ENCODE data around the gene PRKAG2.

DNA sequence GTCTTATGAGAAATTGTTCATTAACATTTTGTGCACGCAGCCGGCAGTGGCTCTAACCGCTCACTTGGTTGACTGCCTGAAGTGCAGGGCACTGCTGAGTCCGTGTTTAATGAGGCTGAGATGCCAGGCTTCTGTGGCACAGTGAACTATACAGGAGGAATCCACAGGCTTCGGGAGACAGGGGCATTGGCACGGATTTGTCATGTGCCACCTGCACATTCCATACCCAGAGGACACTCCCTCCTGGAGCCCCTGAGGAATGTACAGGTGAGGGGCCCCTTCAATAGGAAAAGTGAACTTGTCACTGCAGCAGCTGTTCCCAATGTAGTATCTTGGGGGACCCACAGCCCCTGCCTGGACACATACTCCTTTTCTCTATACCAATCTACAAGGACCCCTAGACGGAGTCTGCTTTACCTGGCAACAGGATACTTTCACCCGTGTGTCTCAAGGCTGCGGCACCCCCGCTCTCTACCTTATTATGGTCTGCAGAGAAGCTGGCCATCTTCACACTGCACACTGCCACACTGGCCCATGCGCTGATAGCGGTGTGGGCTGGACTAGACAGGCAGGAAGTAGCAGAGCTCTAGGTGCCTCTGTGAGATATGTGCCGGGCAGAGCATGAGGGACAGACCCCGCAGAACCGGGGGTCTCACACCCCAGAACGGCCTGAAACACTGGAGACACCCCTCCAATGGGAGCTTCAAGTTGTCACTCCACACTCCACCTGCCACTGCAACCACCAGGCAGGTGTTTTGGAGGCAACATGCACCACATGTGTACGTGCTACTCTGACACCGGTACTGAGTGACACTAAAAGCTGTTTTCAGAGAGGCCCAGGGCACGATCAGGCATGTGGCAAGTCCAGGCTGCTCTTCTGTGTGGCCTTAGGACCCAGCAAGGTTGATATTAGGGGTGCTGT lies 285.8 kb downstream of the PRKAG2 start:
- TF ChIP-seq FOXP2 (optimal IDR thresholded peaks at IDR 0.05; ENCODE audit: control extremely low read depth, extremely low read length, insufficient read depth), result no peak
- TF ChIP-seq POLR2AphosphoS5 (IDR thresholded peaks at IDR 0.05; ENCODE audit: borderline replicate concordance, low read depth, low read length), result no peak

Measured in SK-N-MC (cell line).